Spleen (tissue), 7 donors: ENCODE data around the gene TLNRD1.

Experiments
- CTCF ChIP-seq, 11 experiments: fragments of 200-600 bp in 7 of 11; fragments of 450-650 bp in 4 of 11; sonication (generic) in 4 of 11; IDR thresholded peaks in 8 of 11; conservative IDR thresholded peaks in 3 of 11; 1 replicate in 7 of 11; 2 replicates in 4 of 11; pipeline versions ENCODE4 v1.4.0 to v1.8.0; 2016 to 2021; ENCODE audit warnings: antibody characterized with exemption in 11 of 11, inconsistent platforms in 4 of 11, mild to moderate bottlenecking in 1 of 11
- POLR2A ChIP-seq, 3 donors: fragments of 450-650 bp; IDR thresholded peaks; one replicate each; pipeline ENCODE4 v1.5.1; 2017; ENCODE audit warnings: antibody characterized with exemption in 3 of 3, mild to moderate bottlenecking in 1 of 3
- donor health status: DM: no; HTN: no; CAD: no; lungs with moderate emphysema.
- donor health status: DM: no; HTN: no; CAD: no.
- donor health status: DM: no; HTN: no; CAD: no.

GRCh38 chr15:80972276-80972675 lies 28.4 kb upstream of the TLNRD1 start:
- TF ChIP-seq CTCF (IDR thresholded peaks at IDR 0.05 in 8 of 11, conservative IDR thresholded peaks at IDR 0.05 in 3 of 11) (no peak), POLR2A (IDR thresholded peaks at IDR 0.05) (no peak)
